Keratinocyte (primary cell): ENCODE measurements around the gene CFAP210. TPM values are rescaled to one million over a fixed set of nuclear protein-coding genes. Genes with fewer than 3 reads are reported as not detected.
A peak's percentile ranks its signal among the peaks of the same experiment; 100 is the strongest.

Experiments
- DNase-seq: peaks from one replicate; pipeline ENCODE4 v3.0.0-alpha.2; 2011; ENCODE audit warnings: low read depth, missing footprints, low spot score
- FAIRE-seq: peaks from 2 replicates; lab custom pipeline; 2011; peaks lifted over from hg19 to GRCh38; lab: Jason Lieb, UNC
- H2AFZ ChIP-seq: 2 replicates; pipeline ENCODE4 v1.6.0; 2012; ENCODE audit warnings: low read length, control low read depth, inconsistent platforms; ENCODE audit not compliant: control insufficient read depth
- H3K27ac ChIP-seq: 2 replicates; pipeline ENCODE4 v1.5.1; 2011; ENCODE audit warnings: low read length; ENCODE audit not compliant: control insufficient read depth, insufficient read depth
- H3K27me3 ChIP-seq: 3 replicates; pipeline ENCODE4 v1.6.0; 2011; ENCODE audit warnings: low read length; ENCODE audit not compliant: control insufficient read depth, insufficient read depth; ENCODE audit errors: extremely low read depth
- H3K36me3 ChIP-seq, 2 experiments: 2 replicates in 1 of 2; 3 replicates in 1 of 2; pipeline ENCODE4 v1.5.1; 2011; ENCODE audit warnings: low read length in 2 of 2, mild to moderate bottlenecking in 1 of 2; ENCODE audit not compliant: control insufficient read depth in 2 of 2, insufficient read depth in 2 of 2; ENCODE audit errors: extremely low read depth in 1 of 2
- H3K4me1 ChIP-seq: 3 replicates; pipeline ENCODE4 v1.5.1; 2011; ENCODE audit warnings: low read length; ENCODE audit not compliant: control insufficient read depth, insufficient read depth; ENCODE audit errors: extremely low read depth
- H3K4me2 ChIP-seq: 3 replicates; pipeline ENCODE4 v1.6.0; 2011; ENCODE audit warnings: low read depth, low read length; ENCODE audit not compliant: control insufficient read depth, insufficient read depth; ENCODE audit errors: extremely low read depth
- H3K4me3 ChIP-seq, 3 experiments: fragments of 200-600 bp in 1 of 3; sonication (generic) in 1 of 3; 2 replicates in 2 of 3; 3 replicates in 1 of 3; pipeline ENCODE4 v1.5.1; 2011 to 2016; ENCODE audit warnings: low read length in 3 of 3, mild to moderate bottlenecking in 3 of 3, control low read depth in 2 of 3, inconsistent platforms in 1 of 3, low read depth in 1 of 3, mixed read lengths in 1 of 3, mixed run types in 1 of 3, moderate library complexity in 1 of 3; ENCODE audit not compliant: control insufficient read depth in 2 of 3, insufficient read depth in 2 of 3; ENCODE audit errors: extremely low read depth in 1 of 3
- H3K79me2 ChIP-seq: 2 replicates; pipeline ENCODE4 v1.6.0; 2012; ENCODE audit warnings: low read length; ENCODE audit not compliant: control insufficient read depth, insufficient read depth
- H3K9ac ChIP-seq: 3 replicates; pipeline ENCODE4 v1.6.0; 2011; ENCODE audit warnings: low read length; ENCODE audit not compliant: control insufficient read depth, insufficient read depth; ENCODE audit errors: extremely low read depth
- H3K9me1 ChIP-seq: 3 replicates; pipeline ENCODE4 v1.6.0; 2011; ENCODE audit warnings: low read length; ENCODE audit not compliant: control insufficient read depth, insufficient read depth; ENCODE audit errors: extremely low read depth
- H3K9me3 ChIP-seq: 2 replicates; pipeline ENCODE4 v1.5.1; 2012; ENCODE audit warnings: low read depth, low read length; ENCODE audit not compliant: control insufficient read depth
- H4K20me1 ChIP-seq: 3 replicates; pipeline ENCODE4 v1.6.0; 2011; ENCODE audit warnings: low read length; ENCODE audit not compliant: control insufficient read depth, insufficient read depth; ENCODE audit errors: extremely low read depth
- CTCF ChIP-seq, 3 experiments: IDR thresholded peaks in 1 of 3; conservative IDR thresholded peaks in 1 of 3; optimal IDR thresholded peaks in 1 of 3; 2 replicates in 2 of 3; 3 replicates in 1 of 3; pipeline versions ENCODE3 to v1.5.1; 2011; ENCODE audit warnings: low read length in 3 of 3, mild to moderate bottlenecking in 3 of 3, moderate library complexity in 2 of 3, control low read depth in 1 of 3, inconsistent platforms in 1 of 3; ENCODE audit not compliant: insufficient read depth in 2 of 3; ENCODE audit errors: extremely low read depth in 1 of 3
- EZH2 ChIP-seq: IDR thresholded peaks from one replicate; pipeline ENCODE4 v1.6.1; 2012; ENCODE audit warnings: inconsistent platforms, mild to moderate bottlenecking, low read length, moderate library complexity
- dilution Hi-C: fragments of 300-500 bp; cut with MboI; formaldehyde crosslinking; loops from one replicate; pipeline ENCODE4 v1.7.0; 2020; ENCODE audit warnings: low sequenced_read_pairs; ENCODE audit not compliant: extremely low pct_ligation_motif_present
- polyA plus RNA-seq, 5 experiments: library from polyadenylated mRNA; depleted of rRNA in 3 of 5; stranded (reverse) in 3 of 5; stranded (forward) in 1 of 5; unstranded in 1 of 5; fragments of >200 nt; gene quantifications; 1 replicate in 1 of 5; 2 replicates in 3 of 5; 3 replicates in 1 of 5; pipeline versions ENCODE4 v1.2.1 to v1.2.3, GENCODE V29; 2011 to 2012; ENCODE audit warnings: missing spikeins in 2 of 5, low read depth in 1 of 5, low replicate concordance in 1 of 5

The CFAP210 gene
- polyA plus RNA-seq, 1 donor (not counting 4 experiments of a cell fraction or from before 2014, with no cell fraction given) = 0.30 TPM

DNA sequence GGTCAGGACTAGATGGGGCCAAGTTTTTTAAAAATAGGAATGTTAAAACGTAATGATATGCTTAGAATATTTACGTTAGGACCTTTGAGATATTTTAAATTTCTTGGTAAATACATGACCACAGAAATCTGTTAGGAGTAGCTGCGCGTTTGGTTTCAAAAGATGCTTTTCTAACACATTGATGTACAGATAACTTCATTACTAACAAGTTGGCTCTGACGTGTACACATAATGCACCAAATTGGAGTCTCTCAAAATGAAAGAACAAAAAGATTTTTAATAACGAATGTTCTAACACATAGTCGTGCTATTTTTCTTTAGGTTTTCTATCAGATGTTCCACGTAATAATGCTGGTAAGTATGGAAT lies 672 bp upstream of the CFAP210 start:
- Histone ChIP-seq H4K20me1 (no peaks in the 10 kb centered on the region), H3K27me3 (no peaks in the 10 kb centered on the region), H3K4me3 (peak overlapping the region; percentile 65 to 94 (median 77)), H3K79me2 (no peaks in the 10 kb centered on the region), H3K9me3 (no peaks in the 10 kb centered on the region), H3K4me2 (peak overlapping the region; percentile 78), H3K9me1 (no peaks in the 10 kb centered on the region), H3K4me1 (peaks cover 4% of the 10 kb centered on the region), H2AFZ (peak overlapping the region; percentile 82), H3K27ac (peak overlapping the region; percentile 63), H3K9ac (peak overlapping the region; percentile 77), H3K36me3 (no peaks in the 10 kb centered on the region)
- FAIRE-seq (no peak), DNase-seq (no peak)
- TF ChIP-seq CTCF (optimal IDR thresholded peaks at IDR 0.05 in 1 of 3, IDR thresholded peaks at IDR 0.05 in 1 of 3, conservative IDR thresholded peaks at IDR 0.05 in 1 of 3; ENCODE audit: extremely low read depth in 1 of 3, insufficient read depth in 2 of 3, low read length in 3 of 3) (no peak), EZH2 (no peak)
- dilution Hi-C loops = no loop called here

- DNase-seq = no peak
- dilution Hi-C loops = no loop called here
- Histone ChIP-seq H3K4me1 (peaks cover 4% of the 10 kb centered on the region), H3K36me3 (no peaks in the 10 kb centered on the region), H3K9me3 (no peaks in the 10 kb centered on the region), H3K27me3 (no peaks in the 10 kb centered on the region), H2AFZ (no peak overlapping the region), H3K4me3 (peak overlapping the region in 1 of 3 experiments; percentile 77), H3K9me1 (no peaks in the 10 kb centered on the region), H4K20me1 (no peaks in the 10 kb centered on the region), H3K4me2 (peak overlapping the region; percentile 78), H3K27ac (no peak overlapping the region), H3K9ac (no peak overlapping the region), H3K79me2 (no peaks in the 10 kb centered on the region)
- FAIRE-seq = no peak
- TF ChIP-seq EZH2 (no peak), CTCF (optimal IDR thresholded peaks at IDR 0.05 in 1 of 3, IDR thresholded peaks at IDR 0.05 in 1 of 3, conservative IDR thresholded peaks at IDR 0.05 in 1 of 3; ENCODE audit: extremely low read depth in 1 of 3, insufficient read depth in 2 of 3, low read length in 3 of 3) (no peak)
These were observed 845 bp downstream of the CFAP210 start for GRCh38 chr2:169693360-169693759.
